ENCODE data around the gene PCDHGB7. TPM values are rescaled to one million over a fixed set of nuclear protein-coding genes. Genes with fewer than 3 reads are reported as not detected.
"Not testable (repeated sequence)": the region's sequence is repeated elsewhere in the genome, so short reads cannot be mapped to it uniquely, and the experiment has no call there.

Gene PCDHGB7
- 10 to 100 TPM; 13.9 to 18.0 (median 14.4) TPM for total RNA-seq

DNA sequence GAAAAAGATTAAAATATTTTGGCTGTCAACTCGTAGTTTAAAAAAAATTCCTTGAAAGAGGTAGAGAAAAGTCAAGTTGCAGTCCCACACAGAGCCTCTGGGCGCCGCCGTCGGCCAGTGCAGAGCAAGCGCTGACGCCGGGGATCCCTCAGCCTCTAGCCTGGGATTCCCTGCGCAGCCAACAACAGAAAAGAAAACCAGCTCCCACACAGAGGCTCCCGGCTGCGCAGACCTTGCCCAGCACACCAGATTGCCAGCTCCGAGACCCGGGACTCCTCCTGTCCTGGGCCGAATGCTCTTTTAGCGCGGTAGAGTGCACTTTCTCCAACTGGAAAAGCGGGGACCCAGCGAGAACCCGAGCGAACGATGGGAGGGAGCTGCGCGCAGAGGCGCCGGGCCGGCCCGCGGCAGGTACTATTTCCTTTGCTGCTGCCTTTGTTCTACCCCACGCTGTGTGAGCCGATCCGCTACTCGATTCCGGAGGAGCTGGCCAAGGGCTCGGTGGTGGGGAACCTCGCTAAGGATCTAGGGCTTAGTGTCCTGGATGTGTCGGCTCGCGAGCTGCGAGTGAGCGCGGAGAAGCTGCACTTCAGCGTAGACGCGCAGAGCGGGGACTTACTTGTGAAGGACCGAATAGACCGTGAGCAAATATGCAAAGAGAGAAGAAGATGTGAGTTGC, at the start of gene PCDHGB7:
Gene PCDHGB7, plus strand, starts transcription at position 184 of the 679 bp plus-strand sequence. Its CDS starts 183 bp downstream, at position 367.
- 10% methylated on average over 28 of the region's 47 CpGs for WGBS
- Histone ChIP-seq H3K27ac (replicated peaks in 1 of 4) (peak within 1 kb of the TSS; percentile 50 to 73 (median 58)), H3K4me1 (peaks cover 0 to 17% (median 6%) of the 10 kb centered on the region in 4 donors), H3K9me3 (peaks cover 17 to 98% (median 95%) of the 10 kb centered on the region in 4 donors), H3K4me3 (peak within 1 kb of the TSS; percentile 48 to 57 (median 49)), H3K36me3 (peaks cover 4 to 13% (median 8%) of the 10 kb centered on the region in 4 donors)
- TF ChIP-seq, protein P1, sequence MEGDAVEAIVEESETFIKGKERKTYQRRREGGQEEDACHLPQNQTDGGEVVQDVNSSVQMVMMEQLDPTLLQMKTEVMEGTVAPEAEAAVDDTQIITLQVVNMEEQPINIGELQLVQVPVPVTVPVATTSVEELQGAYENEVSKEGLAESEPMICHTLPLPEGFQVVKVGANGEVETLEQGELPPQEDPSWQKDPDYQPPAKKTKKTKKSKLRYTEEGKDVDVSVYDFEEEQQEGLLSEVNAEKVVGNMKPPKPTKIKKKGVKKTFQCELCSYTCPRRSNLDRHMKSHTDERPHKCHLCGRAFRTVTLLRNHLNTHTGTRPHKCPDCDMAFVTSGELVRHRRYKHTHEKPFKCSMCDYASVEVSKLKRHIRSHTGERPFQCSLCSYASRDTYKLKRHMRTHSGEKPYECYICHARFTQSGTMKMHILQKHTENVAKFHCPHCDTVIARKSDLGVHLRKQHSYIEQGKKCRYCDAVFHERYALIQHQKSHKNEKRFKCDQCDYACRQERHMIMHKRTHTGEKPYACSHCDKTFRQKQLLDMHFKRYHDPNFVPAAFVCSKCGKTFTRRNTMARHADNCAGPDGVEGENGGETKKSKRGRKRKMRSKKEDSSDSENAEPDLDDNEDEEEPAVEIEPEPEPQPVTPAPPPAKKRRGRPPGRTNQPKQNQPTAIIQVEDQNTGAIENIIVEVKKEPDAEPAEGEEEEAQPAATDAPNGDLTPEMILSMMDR (IDR thresholded peaks at IDR 0.05) = peak; percentile 56 to 69 (median 64)
- TF ChIP-seq POLR2AphosphoS5 (IDR thresholded peaks at IDR 0.05) = peak in 1 of 2 donors; percentile 13
- DNase-seq (ENCODE audit: extremely low spot score); H3K27me3 ChIP-seq: not testable (repeated sequence)
- intact Hi-C loops (cut with DNase I) = loop anchor here (5.0 to 10.0 kb wide), 2 partner anchors 107 to 140 kb away; no protein-coding TSS in a partner anchor

DNA sequence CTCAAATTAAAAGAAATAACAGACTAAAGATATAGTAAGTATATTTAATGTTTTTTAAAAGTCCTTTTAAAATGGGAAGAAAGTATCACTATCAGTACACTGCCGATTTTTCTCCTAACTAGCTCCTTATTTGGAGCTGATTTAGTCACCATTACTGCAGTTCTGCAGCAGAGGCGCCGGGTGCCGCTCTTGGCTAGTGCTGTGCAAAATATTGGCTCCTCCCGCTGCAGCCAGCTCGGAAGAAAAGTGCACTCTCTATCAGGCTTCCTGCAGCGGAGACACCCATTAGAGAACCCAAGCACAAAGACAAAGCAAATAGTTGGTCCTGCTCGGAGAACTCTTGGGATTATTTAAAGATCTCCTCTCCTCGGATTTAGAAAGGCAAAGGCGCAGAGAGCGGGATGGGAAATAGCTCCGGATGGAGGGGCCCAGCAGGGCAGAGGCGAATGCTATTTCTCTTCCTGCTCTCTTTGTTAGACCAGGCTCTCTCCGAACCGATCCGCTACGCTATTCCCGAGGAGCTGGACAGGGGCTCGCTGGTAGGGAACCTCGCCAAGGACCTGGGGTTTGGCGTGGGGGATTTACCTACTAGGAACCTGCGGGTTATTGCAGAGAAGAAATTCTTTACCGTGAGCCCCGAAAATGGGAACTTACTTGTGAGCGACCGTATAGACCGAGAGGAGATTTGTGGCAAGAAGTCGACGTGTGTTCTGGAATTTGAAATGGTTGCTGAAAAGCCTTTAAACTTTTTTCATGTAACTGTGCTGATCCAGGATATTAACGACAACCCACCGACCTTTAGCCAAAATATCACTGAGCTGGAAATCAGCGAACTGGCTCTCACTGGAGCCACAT, 47.3 kb upstream of the PCDHGB7 start, which contains the start of gene PCDHGB3:
Gene PCDHGB3, plus strand, starts transcription at position 249 of the 855 bp plus-strand sequence. Its CDS starts 153 bp downstream, at position 402.
- intact Hi-C loops (cut with DNase I) = no loop called here
- Histone ChIP-seq H3K4me1 (peaks cover 0 to 7% (median 0%) of the 10 kb centered on the region in 4 donors), H3K27me3 (peaks cover 0 to 13% (median 0%) of the 10 kb centered on the region in 4 donors), H3K4me3 (peak within 1 kb of the TSS in 3 of 4 donors; percentile 6 to 40 (median 22)), H3K36me3 (no peaks in the 10 kb centered on the region), H3K9me3 (peaks cover 18 to 100% (median 100%) of the 10 kb centered on the region in 4 donors), H3K27ac (replicated peaks in 1 of 4) (no peak within 1 kb of the TSS)
- TF ChIP-seq, protein P1 (IDR thresholded peaks at IDR 0.05) = peak in 2 of 3 experiments; percentile 20 to 22
- no peak for TF ChIP-seq EP300 (IDR thresholded peaks at IDR 0.05)
- DNase-seq (ENCODE audit: extremely low spot score) = no peak
- WGBS = 24% methylated on average over 32 of the region's 32 CpGs

DNA sequence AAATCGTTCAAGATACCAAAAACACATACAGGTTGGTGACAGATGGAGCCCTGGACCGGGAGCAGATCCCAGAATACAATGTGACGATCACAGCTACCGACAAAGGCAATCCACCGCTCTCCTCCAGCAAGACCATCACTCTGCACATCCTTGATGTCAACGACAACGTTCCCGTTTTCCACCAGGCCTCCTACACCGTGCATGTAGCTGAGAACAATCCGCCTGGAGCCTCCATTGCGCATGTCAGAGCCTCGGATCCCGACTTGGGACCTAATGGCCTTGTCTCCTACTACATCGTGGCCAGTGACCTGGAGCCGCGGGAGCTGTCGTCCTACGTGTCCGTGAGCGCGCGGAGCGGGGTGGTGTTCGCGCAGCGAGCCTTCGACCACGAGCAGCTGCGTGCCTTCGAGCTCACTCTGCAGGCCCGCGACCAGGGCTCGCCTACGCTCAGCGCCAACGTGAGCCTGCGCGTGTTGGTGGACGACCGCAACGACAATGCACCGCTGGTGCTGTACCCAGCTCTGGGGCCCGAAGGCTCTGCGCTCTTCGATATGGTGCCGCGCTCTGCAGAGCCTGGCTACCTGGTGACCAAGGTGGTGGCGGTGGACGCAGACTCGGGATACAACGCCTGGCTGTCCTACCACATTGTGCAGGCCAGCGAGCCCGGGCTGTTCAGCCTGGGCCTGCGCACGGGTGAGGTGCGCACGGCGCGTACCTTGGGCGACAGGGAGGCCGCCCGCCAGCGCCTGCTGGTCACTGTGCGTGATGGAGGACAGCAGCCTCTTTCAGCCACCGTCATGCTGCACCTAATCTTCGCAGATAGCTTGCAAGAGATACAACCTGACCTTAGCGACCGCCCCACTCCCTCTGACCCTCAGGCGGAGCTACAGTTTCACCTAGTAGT, 45.7 kb upstream of the PCDHGB7 start:
- no peaks in the 10 kb centered on the region for H3K27me3 ChIP-seq
- H3K9me3 ChIP-seq = peaks cover 18 to 99% (median 99%) of the 10 kb centered on the region in 4 donors
- peaks cover 0 to 7% (median 0%) of the 10 kb centered on the region in 4 donors for H3K4me1 ChIP-seq
- H3K27ac ChIP-seq (replicated peaks in 1 of 4) = no peak overlapping the region
- no peak for DNase-seq (ENCODE audit: extremely low spot score)
- H3K4me3 ChIP-seq = no peak overlapping the region
- intact Hi-C loops (cut with DNase I) = no loop called here
- H3K36me3 ChIP-seq = no peaks in the 10 kb centered on the region
- 42% methylated on average over 62 of the region's 69 CpGs for WGBS
- TF ChIP-seq POLR2AphosphoS5 (IDR thresholded peaks at IDR 0.05) (no peak), POLR2A (IDR thresholded peaks at IDR 0.05; ENCODE audit: low read depth) (no peak)
- TF ChIP-seq, protein P1 (IDR thresholded peaks at IDR 0.05) = no peak

DNA sequence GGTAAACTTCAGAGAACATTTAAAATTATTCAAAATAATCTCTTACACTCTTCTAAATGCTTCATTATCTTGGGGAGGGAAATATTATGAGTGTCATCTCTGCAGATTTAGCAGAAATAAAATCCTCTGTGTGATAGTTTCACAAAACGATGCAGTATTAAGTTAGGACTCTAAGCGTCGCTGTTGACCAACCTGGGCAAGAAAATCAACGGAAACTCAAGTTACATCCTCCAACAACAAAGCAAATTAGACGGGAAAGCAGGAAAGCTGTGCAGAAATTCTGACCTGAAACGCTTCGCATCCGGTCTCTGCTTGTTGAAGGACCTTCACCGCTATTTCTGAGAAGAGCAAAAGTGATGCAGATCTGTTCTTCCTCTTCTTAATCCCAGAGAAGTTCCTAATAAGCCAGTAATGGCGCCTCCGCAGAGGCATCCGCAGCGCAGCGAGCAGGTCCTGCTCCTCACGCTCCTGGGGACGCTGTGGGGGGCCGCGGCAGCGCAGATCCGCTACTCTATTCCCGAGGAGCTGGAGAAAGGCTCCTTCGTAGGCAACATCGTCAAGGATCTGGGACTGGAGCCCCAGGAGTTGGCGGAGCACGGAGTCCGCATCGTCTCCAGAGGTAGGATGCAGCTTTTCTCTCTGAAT, 43.7 kb upstream of the PCDHGB7 start, which contains the start of gene PCDHGA6:
Gene PCDHGA6, plus strand, starts transcription at position 219 of the 645 bp plus-strand sequence. Its CDS starts 193 bp downstream, at position 412.
- DNase-seq (ENCODE audit: extremely low spot score) = no peak
- 12% methylated on average over 27 of the region's 27 CpGs for WGBS
- no peaks in the 10 kb centered on the region for H3K27me3 ChIP-seq
- peak within 1 kb of the TSS; percentile 22 to 44 (median 30) for H3K4me3 ChIP-seq
- H3K27ac ChIP-seq (replicated peaks in 1 of 4) = no peak within 1 kb of the TSS
- no peak for TF ChIP-seq POLR2A (IDR thresholded peaks at IDR 0.05; ENCODE audit: low read depth)
- TF ChIP-seq, protein P1 (IDR thresholded peaks at IDR 0.05) = peak; percentile 17 to 27 (median 24)
- peaks cover 0 to 7% (median 0%) of the 10 kb centered on the region in 4 donors for H3K4me1 ChIP-seq
- H3K9me3 ChIP-seq = peaks cover 18 to 100% (median 99%) of the 10 kb centered on the region in 4 donors
- intact Hi-C loops (cut with DNase I) = no loop called here
- no peaks in the 10 kb centered on the region for H3K36me3 ChIP-seq
